Midbrain (tissue), 1 donor: Measurements from ENCODE around the gene ZNF628.

Experiments used
- DNase-seq: peaks from one replicate; lab custom pipeline; 2025; lab: John Stamatoyannopoulos, UW

Gene ZNF628

GRCh38 chr19:55497763-55498162, 21.3 kb downstream of the ZNF628 start:
- DNase-seq, result no peak

- no peak for DNase-seq
These were observed 21.9 kb downstream of the ZNF628 start for GRCh38 chr19:55498246-55498840.

- DNase-seq, result no peak
These were observed 24.0 kb downstream of the ZNF628 start for GRCh38 chr19:55500368-55500952.

GRCh38 chr19:55502197-55502952, 26.0 kb downstream of the ZNF628 start:
- no peak for DNase-seq

GRCh38 chr19:55503157-55503501, 26.7 kb downstream of the ZNF628 start:
- DNase-seq, result no peak

GRCh38 chr19:55503502-55504251, 27.3 kb downstream of the ZNF628 start:
- DNase-seq, result peak; percentile 96

GRCh38 chr19:55504252-55504603, 27.8 kb downstream of the ZNF628 start:
- DNase-seq, result no peak

GRCh38 chr19:55504981-55505380, 28.6 kb downstream of the ZNF628 start:
- no peak for DNase-seq

- no peak for DNase-seq
These were observed 31.7 kb downstream of the ZNF628 start for GRCh38 chr19:55508120-55508519.

GRCh38 chr19:55516878-55517620, 40.6 kb downstream of the ZNF628 start:
- peak; percentile 96 for DNase-seq

GRCh38 chr19:55519451-55520311, 43.3 kb downstream of the ZNF628 start:
- no peak for DNase-seq

GRCh38 chr19:55520691-55521292, 44.4 kb downstream of the ZNF628 start:
- no peak for DNase-seq

- DNase-seq, result no peak
These were observed 49.1 kb downstream of the ZNF628 start for GRCh38 chr19:55525289-55526101.

GRCh38 chr19:55526216-55527196, 50.1 kb downstream of the ZNF628 start:
- no peak for DNase-seq

GRCh38 chr19:55527197-55528029, 51.0 kb downstream of the ZNF628 start:
- DNase-seq, result no peak

- no peak for DNase-seq
These were observed 51.8 kb downstream of the ZNF628 start for GRCh38 chr19:55528030-55528803.
